ENCODE results near the gene FH. TPM values are rescaled to one million over a fixed set of nuclear protein-coding genes. Genes with fewer than 3 reads are reported as not detected.

Gene FH
- 84.2 to 89.1 TPM (median 87.9 TPM) in 5 replicates for total RNA-seq (2022; extraction: Qiagen RNA extraction)

GRCh38 chr1:241519308-241520079, at the start of gene FH:
Gene FH, minus strand, starts transcription at chr1:241519755. Its CDS starts 33 bp downstream, at chr1:241519722.

DNA sequence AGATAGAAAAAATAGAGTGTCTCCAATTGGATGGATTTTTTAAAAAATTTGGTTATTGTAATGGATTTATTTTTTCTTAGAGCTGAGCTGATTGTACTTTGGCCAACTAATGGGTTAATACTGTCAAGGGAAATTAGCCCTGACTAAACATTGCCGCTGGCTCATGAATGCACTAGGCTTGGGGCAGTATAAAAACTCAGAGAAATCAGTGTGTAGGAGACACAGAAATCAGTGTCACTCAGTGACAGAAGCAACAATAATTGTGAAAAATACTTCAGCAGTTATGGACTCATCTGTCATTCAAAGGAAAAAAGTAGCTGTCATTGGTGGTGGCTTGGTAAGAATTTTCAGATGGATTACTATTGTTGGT, 12.6 kb upstream of the FH start, which contains the start of gene KMO:
KMO (plus strand) TSS at position 217 of the 370 bp plus-strand sequence; CDS start at position 284, 67 bp downstream.

Other genes starting within 250 kb of the FH start
- 0.05 TPM in 1 of 5 replicates, not detected in the others for gene RGS7, start 162.6 kb downstream of the FH start, total RNA-seq (2022; extraction: Qiagen RNA extraction)
- 0.55 to 1.2 TPM (median 1.1 TPM) in 5 replicates for gene KMO, start 12.6 kb upstream of the FH start, total RNA-seq (2022; extraction: Qiagen RNA extraction)
- gene CHML, start 120.6 kb upstream of the FH start, total RNA-seq (2022; extraction: Qiagen RNA extraction) = 7.3 to 11.3 TPM (median 10.1 TPM) in 5 replicates
- gene OPN3, start 120.6 kb upstream of the FH start, total RNA-seq (2022; extraction: Qiagen RNA extraction) = 54.6 to 66.9 TPM (median 59.3 TPM) in 5 replicates
- not detected in 5 replicates for gene WDR64, start 132.5 kb upstream of the FH start, total RNA-seq (2022; extraction: Qiagen RNA extraction)